Limb (tissue), 2 donors: Measurements from ENCODE around the gene MICALL2.
"Not testable (repeated sequence)": the region's sequence is repeated elsewhere in the genome, so short reads cannot be mapped to it uniquely, and the experiment has no call there.

Source experiments
- DNase-seq, 2 donors: peaks; one replicate each; pipeline ENCODE4 v3.0.0-alpha.2; 2016; ENCODE audit errors: extremely low spot score in 2 of 2

MICALL2 gene

DNA sequence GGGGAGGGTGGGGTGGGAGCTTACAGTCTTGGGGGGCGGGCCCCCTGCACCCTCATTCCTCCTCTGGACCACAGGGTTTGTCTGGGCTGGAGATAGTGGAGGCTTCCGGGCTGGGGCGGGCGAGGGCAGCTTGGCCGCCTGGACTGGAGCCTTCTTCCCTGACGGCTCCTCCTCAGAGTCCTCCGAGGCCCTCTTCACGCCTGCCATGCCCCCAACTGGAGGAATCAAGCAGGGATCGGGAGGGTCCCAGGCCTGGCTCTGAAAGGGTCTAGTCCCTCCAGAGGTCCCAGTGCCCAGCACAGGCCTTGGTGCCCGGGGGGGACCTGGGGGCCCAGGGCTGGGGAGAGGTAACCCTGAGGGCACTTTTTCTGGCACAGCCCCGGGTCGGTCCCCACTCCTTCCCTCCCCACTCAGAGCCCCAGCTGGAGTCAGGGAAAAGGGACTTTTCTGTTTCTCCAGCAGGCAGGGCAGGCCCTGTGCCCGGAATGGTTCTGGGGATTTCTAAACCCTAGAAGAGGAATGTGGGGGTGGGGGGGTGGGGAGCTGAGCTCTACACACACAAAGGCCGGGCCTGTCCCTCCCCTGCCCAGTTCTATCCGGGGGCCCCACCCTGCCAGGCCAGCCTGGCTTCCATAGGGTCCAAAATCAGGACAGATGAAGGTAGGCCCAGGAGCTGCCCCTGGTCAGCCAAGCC, 11.6 kb downstream of the MICALL2 start:
- DNase-seq = no peak

DNA sequence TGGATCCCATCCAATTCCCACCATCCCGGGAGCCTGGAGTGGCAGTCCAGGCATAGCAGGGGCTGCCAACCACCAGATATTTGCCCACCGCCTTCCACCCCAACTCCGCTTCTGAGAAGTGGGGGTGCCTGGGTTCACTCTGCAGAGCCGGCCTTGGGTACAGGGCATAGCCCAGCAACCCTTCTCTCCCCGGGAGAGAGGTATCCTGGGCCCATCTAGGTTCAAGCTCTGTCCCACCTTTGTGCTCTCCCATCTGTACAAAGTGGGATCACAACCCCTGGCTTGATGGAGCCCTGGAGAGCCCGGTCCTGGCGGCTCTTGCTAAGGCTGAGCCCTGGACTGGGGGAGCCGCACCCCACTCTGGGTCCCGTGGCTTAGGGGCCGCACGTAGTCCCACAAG, 12.2 kb downstream of the MICALL2 start:
- no peak for DNase-seq

DNA sequence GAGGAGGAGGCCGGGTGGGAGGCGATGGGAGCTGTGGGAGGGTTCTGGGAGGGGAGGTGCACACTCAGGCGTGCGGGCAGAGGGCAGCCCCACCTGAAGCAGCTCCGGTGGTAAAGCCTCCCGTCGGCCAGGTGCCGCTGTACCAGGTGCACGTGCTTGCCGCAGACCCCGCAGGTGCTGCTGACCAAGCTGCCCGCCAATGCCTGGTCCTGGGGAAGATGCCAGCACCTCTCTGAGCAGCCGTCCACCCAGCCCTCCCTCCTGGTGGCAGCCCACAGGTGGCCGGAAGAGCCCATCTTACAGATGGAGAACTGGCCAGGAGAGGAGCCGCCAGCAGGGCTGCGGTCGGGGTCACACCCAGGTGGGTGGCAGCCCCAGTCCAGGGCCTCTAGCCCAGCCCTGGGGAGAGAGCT, 12.6 kb downstream of the MICALL2 start:
- no peak for DNase-seq

DNA sequence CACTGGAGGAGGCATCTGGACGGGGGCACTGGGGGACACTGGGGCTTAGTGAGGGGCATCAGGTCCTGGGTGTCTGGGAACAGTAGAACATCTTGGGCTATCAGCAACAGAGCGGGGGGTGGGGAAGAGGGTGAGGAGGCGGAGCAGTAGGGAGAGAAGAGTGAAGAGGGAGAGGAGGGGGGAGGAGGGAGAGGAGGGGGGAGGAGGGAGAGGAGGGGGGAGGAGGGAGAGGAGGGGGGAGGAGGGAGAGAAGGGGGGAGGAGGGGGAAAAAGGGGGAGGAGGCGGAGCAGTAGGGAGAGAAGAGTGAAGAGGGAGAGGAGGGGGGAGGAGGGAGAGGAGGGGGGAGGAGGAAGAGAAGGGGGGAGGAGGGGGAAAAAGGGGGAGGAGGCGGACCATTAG, 13.2 kb downstream of the MICALL2 start:
- not testable (repeated sequence) for DNase-seq

DNA sequence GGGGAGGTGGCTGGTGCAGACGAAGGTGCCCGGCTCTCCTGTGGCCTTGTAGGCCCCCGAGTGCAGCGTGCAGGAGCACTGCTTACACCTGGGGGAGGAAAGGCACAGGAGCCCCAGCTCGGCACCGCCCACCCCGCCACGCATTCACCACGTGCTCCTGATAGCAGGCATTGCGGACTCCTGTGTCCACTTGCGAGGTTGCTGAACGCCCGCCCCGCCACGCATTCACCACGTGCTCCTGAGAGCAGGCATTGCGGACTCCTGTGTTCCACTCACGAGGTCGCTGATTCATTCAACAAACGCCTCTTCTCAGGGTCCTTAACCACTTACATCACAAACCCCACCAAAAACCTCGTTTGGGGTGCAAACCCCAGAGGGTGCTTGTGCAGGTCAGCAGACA, 13.9 kb downstream of the MICALL2 start:
- no peak for DNase-seq

DNA sequence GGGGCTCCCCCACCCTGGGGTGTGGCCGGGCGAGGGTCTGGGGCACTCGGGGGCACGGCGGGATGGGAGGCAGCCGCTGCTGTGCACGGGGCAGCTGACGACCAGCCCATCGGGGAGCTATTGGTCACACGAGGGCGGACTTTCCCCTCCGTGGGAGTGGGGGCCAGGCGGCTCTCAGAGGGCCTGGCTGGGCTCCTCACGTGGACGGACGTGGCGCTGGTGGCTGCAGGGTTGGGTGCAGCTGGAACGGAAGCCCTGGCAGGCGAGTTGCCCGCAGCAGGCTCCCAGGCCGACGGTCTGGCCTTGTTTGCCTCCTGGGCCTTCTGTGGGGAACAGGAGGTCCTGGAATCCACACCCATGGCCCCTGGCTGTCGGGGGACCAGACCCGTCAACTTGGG, 14.3 kb downstream of the MICALL2 start:
- no peak for DNase-seq

DNA sequence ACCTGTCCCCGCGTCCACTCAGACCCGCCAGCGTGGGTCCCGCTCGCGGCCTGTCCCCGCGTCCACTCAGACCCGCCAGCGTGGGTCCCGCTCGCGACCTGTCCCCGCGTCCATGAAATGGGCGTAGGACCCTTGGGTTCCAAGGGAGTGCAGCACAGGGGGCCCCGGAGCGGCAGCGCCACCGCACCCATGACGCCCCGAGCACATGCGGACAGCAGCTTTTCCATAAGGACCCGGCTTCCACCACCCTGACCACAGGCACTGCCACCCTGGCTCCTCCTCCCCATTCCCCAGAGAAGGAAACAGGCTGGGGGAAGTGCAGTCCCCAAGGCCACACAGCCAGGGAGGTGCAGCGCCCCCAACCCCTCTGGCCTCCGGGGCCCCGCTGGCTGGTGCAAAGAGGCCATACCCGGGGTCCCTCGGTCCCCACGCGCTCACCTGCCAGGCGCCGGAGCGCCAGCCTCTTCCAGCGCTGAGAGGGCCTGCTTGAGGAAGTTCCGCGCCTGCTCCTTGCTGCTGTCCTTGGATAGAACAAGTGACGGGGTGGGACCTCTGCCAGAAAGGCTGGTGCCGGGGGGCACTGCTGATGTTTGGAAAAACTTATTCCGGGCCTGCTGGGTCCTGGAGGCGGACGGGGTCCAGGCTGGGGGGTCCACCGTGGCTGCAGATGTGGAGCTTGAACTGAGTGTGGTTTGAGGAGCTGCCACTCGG, 14.9 kb downstream of the MICALL2 start:
- no peak for DNase-seq

DNA sequence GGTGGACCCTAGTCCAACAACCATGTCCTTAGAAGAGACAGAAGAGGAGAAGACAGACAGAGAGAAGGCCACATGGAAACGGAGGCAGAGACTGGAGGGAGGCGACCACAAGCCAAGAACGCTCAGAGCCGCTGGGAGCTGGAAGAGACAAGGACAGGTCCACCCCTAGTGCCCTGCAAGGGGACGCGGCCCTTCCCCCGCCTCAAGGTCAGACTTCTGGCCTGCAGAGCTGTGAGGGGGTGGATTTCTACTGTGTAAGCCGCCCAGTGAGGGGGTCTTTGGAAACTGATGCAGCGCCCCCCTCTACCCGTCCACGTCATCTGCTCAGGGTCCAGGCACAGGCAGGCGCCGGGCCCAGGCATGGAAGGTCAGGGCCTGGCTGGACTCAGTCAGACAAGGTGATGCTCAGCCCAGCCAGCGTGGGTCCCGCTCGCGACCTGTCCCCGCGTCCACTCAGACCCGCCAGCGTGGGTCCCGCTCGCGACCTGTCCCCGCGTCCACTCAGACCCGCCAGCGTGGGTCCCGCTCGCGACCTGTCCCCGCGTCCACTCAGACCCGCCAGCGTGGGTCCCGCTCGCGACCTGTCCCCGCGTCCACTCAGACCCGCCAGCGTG, 15.6 kb downstream of the MICALL2 start:
- DNase-seq = not testable (repeated sequence)

DNA sequence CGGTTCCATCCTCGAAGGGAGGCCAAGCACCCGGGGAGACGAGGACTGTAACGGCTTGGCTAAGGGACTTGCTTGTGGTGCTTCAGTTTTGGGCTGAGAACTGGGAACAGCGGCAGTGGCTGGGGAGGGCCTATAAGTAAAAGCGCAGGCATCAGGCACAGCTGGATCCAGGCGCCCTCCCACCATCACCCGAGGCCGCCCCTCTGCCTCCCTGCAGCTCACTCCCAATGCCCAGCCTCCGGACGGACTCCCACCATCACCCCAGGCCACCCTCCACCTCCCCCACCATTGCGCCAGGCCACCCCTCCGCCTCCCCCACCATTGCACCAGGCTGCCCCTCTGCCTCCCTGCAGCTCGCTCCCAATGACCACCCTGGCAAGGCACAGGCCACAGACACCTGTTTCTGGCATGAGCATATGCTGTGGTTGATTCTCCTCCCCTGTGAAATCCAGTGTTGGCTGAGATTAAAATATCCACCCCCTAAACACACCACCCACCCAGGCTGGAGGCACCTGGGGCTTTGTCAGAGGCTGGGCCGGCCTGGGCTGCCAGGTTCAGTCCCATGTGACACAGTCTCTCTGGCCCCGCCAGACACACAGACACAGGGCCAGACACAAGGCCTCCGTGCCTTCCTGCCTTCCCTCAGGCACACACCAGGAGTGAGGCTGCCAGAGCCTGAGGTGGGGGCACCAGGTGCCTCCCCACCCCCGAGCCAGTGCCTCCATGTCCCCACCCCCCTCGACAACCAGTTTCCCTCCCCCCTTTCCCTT, 16.7 kb downstream of the MICALL2 start:
- no peak for DNase-seq

DNA sequence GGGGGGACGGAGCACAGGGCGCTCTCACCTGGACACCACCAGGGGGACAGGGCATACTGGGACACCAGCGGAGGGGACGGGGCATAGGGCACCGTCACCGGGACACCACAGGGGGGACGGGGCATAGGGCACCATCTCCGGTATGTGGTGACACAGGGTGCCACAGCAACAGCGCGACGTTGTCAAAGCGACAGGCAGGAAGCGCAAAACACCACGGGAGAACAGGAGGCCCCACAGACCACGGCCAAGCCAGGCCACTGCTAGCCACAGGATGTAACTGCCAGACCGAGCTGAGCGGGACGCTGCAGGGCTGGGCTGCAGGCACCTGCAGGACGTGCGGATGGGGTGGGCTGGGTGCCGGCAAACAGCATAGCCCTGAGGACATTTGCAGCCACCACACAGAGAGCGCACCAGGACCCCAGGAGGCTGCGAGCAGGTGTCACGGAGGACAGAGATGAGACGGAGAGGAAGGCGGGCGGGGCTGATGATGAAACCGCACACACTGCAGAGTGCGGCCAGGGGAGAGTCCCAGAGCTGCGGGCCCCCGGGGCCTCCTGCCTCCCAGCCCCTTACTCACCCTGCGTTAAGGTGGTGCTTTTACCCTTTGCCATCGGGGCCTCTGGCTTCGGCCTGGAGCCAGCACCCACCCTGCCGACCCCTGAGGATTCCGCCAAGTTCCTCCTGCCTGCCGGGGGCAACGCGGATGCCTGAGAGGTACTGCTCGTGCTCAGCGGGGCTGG, 17.5 kb downstream of the MICALL2 start:
- no peak for DNase-seq

DNA sequence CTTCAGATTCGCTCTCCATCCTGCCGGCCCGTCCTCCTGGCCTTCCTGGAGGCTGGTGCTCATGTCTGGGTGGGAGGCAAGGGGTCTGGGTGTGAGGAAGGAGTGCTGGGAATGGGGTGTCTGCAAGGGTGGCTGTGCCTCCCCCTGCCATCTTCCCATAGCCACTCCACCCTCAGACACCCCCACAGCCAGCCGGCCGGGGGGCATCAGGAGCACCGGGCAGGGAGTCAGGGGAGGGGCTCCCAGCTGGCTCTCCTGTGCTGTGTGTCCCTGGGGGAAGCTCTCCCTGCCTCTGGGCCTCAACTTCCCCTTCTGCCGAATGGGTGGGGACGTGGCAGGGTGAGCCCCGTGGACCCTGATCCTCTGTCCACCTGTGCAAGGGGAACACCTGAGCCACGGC, 18.6 kb downstream of the MICALL2 start:
- no peak for DNase-seq

DNA sequence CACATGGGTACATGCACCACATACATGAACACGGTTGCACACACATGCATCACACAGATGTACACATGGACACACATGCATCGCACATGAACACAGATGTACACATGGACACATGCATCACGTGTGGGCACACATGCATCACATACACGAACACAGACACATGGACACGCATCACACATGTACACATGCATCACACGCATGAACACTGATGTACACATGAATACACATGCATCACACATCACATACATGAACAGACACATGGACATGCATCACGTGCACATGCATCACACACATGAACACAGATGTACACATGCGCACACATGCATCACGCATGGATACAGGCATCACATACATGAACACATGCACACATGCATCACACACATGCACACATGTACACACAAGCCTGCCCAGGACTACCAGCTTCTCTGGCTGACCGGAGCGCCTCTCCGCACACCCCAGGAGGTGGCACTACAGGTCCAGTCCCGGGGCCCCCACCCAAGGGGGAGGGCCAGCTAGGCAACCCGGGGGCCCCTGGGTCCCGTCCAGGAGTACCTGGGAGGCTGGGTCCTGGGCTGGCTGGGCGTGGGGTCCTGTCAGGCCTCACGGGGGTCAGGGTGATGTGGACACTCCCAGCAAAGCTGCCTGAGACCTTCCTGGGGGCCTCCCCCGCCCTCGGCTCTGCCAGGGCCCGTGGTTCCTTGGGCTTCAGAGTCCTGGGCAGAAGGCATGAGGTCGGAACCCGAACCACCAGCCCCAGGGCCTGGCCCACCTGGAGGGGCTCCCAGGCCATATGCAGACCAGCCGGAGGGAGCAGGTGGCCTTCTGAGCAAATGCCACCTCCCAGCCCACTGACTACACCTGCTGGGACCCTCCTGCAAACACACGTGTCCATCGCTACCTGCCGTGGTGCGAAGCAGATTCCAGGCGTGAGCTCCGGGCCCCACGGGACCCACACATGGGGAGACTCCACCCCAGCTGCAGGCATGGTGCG, 19.6 kb downstream of the MICALL2 start:
- DNase-seq = no peak

DNA sequence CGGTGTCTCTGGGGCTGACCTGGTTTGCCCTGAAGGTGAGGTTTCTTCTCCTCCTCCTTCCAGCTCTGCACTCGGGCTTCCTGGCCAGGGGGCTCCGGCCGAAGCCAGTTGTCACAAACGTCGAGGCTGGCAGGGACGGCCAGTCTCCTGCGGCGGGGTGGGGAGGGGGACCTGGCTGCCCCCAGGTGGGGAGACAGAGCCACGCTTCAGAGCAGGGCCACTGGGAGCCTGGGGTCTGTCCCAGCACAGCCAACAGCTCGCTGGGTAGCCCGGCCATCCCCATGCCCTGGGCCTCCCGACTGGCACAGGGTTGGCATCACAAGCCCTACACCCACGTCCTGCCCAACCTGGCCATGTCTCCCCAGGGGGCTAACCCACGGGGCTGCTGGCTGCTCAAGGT, 20.4 kb downstream of the MICALL2 start:
- no peak for DNase-seq

DNA sequence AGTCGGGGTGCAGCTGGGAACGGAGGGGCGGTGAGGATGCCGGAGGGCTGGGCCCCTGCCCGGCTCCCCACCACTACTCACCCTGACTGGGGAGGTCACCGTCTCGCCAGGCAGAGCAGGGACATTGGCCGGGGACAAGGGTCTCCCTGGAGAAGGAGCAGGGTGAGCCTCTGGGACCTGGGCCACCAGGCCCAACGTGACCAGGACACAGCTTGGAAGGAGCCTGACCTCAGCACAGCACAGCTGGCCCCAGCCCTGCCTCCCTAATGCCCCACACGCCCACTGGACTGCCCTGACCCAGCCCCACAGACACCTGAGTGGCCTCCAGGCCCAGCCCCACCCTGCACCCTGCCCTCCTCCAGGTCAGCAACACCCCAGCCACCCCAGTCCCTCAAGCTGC, 21.1 kb downstream of the MICALL2 start:
- DNase-seq = no peak

DNA sequence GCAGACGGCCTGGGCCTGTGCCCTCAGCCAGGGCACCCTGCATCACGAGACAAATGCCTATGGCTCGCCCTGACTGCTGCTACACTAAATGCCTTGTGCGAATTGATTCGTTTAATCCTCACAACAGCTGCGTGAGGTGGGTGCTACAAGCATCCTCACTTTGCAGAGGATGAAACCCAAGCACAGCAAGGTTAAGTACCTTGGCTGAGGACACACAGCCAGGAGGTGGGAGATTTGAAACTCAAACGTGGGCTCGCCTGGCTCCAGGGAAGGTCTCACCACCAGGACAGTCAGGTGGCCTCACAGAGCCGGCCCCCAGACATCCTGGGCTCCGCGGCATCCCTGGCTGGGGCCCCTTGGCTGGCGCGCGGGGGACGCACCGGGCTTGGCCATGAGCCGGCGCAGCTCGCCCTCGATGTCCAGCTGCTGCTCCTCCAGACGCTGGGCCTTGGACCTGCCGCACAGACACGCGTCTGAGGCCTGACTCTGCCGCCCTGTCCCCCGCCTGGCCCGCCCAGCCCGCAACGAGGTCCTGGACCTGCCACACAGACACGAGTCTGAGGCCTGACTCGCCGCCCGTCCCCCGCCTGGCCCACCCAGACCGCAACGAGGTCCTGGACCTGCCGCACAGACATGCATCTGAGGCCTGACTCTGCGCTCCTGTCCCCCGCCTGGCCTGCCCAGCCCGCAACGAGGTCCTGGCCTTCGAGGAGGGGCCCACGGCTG, 22.0 kb downstream of the MICALL2 start:
- DNase-seq = no peak

DNA sequence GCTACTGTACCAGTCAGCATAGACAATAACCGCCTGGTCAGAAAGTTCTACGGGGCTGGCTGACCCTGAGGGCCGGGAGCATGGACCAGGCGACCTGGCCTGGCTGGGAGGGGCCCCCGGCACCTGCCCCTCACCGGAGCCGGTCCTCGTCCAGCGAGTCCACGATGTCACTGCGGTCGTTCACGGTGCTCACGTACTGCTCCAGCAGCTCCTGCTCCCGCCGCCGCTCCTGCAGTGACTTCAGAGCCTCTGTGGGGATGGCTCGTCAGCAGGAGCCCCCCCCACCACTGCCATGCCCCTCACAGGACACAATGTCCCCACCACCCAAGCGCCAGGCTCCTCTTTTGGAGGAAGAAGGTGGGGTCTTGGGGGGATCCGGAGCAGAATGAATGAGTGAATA, 22.7 kb downstream of the MICALL2 start:
- no peak for DNase-seq

DNA sequence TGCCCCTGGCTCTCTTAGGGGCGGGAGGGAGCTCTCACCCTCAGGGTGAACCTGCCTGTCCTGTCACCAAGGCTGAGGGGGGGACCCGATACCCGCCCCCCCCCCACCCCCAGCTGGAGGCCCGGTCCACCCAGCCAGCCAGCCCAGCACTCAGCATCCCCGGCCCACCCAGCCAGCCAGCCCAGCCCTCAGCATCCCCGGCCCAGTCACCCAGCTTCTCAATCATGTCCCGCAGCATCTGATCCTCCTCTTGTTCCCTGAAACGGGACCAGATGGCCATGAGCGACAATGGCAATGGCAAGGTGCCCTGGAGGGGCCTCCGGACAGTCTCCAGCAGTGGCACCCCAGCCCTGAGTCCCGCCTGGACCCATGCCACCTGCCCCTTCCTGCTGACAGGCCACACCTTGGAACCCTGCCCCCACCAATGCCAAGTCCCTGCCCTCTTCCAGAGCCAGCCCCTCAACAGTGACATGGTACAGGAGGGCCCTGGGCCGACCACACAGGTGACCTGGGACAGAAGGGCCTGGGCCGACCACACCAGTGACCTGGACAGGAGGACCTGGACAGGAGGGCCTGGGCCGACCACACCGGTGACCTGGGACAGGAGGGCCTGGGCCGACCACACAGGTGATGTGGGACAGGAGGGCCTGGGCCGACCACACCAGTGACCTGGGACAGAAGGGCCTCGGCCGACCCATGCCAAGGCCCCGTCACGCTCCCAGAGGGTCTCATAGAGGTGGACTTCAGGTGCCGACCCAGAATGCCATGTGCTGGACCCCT, 24.2 kb downstream of the MICALL2 start:
- DNase-seq = no peak

DNA sequence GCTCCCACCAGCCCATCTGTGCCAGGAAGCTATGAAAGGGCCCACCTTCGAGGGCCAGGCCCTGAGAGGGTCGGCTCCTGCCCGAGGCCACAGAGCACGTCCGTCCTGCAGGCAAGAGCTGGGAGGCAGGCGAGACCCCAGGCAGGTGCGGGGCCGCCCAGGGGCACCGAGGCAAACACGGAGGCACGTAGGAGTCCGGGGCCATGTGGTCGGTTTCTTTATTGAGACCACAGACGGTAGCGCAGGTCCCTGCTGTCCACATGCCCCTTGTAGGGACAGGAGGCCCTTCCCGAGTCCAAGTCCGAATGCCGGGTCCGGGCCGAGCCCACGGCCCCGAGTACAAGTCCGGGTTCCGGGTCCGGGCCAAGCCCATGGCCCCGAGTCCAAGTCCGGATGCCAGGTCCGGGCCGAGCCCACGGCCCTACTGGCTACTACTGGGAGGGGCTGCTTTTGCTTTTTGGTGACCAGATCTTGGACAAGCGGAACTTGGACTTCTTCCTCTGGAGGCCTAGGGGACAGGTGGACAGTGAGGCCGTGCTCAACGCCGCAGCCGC, 25.0 kb downstream of the MICALL2 start:
- no peak for DNase-seq
